Nephron progenitor cell (in vitro differentiated cells): Measurements from ENCODE around the gene CELF1.

Source experiments
- DNase-seq: peaks from one replicate; pipeline ENCODE4 v3.0.0; 2021
- H3K27ac Mint-ChIP-seq: 2 replicates; pipeline ENCODE4 v1.8.0; 2021; ENCODE audit warnings: mild to moderate bottlenecking, moderate library complexity, mixed read lengths
- H3K27me3 Mint-ChIP-seq: 2 replicates; pipeline ENCODE4 v1.8.0; 2021; ENCODE audit warnings: mild to moderate bottlenecking, low read depth, mixed read lengths; ENCODE audit not compliant: poor library complexity
- H3K36me3 Mint-ChIP-seq: 2 replicates; pipeline ENCODE4 v1.8.0; 2021; ENCODE audit warnings: low read depth, mixed read lengths
- H3K4me1 Mint-ChIP-seq: 2 replicates; pipeline ENCODE4 v1.8.0; 2021; ENCODE audit warnings: mixed read lengths
- H3K4me3 Mint-ChIP-seq: 2 replicates; pipeline ENCODE4 v1.8.0; 2021; ENCODE audit warnings: mild to moderate bottlenecking, moderate library complexity, mixed read lengths
- H3K9me3 Mint-ChIP-seq: 2 replicates; pipeline ENCODE4 v1.8.0; 2021; ENCODE audit warnings: mild to moderate bottlenecking, moderate library complexity, mixed read lengths
- TF ChIP-seq, protein P1 (sequence below): fragments of 200-600 bp; sonication (generic); IDR thresholded peaks from 2 replicates; pipeline ENCODE4 v1.5.0; 2021; ENCODE audit warnings: antibody characterized with exemption

The CELF1 gene

DNA sequence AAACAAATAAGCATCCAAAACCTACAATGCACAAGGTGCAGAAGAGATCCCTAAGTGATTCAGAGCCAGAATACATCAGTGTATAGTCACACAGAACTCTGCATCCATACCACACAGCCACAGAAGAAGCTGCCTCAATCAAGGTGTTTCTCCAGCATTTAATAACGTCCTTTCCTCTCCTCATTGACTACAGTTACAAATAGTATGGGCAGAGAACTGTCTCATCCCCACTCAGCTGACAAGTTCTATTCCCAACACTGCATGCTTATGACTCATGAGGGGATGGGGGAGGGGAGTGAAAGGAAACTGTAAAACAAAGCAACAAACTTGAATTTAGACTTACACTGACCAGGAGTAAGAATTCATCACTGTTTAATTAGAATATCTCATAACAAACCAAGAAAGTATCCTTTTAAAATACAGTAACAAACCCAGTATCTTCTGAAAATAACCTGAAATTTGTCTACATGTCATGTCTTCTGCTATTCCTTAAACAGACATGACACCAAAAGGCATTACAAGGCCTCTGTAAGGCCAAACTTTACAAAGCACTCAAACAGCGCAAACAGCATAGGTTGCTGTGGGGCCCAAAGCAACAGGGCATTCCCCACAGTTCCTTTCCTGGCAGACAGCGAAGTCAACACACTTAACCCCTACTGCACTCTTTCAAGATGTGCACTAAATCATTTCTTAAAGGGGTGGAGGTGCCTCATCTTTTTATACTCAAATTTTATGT, 29.3 kb downstream of the CELF1 start:
- H3K4me1 Mint-ChIP-seq = peaks cover 53% of the 10 kb centered on the region
- H3K9me3 Mint-ChIP-seq = no peaks in the 10 kb centered on the region
- H3K36me3 Mint-ChIP-seq = peaks cover 8% of the 10 kb centered on the region
- TF ChIP-seq, protein P1, sequence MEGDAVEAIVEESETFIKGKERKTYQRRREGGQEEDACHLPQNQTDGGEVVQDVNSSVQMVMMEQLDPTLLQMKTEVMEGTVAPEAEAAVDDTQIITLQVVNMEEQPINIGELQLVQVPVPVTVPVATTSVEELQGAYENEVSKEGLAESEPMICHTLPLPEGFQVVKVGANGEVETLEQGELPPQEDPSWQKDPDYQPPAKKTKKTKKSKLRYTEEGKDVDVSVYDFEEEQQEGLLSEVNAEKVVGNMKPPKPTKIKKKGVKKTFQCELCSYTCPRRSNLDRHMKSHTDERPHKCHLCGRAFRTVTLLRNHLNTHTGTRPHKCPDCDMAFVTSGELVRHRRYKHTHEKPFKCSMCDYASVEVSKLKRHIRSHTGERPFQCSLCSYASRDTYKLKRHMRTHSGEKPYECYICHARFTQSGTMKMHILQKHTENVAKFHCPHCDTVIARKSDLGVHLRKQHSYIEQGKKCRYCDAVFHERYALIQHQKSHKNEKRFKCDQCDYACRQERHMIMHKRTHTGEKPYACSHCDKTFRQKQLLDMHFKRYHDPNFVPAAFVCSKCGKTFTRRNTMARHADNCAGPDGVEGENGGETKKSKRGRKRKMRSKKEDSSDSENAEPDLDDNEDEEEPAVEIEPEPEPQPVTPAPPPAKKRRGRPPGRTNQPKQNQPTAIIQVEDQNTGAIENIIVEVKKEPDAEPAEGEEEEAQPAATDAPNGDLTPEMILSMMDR = no peak
- peak overlapping the region; percentile 89 for H3K27ac Mint-ChIP-seq
- DNase-seq = no peak
- no peaks in the 10 kb centered on the region for H3K27me3 Mint-ChIP-seq
- peak overlapping the region; percentile 26 for H3K4me3 Mint-ChIP-seq

DNA sequence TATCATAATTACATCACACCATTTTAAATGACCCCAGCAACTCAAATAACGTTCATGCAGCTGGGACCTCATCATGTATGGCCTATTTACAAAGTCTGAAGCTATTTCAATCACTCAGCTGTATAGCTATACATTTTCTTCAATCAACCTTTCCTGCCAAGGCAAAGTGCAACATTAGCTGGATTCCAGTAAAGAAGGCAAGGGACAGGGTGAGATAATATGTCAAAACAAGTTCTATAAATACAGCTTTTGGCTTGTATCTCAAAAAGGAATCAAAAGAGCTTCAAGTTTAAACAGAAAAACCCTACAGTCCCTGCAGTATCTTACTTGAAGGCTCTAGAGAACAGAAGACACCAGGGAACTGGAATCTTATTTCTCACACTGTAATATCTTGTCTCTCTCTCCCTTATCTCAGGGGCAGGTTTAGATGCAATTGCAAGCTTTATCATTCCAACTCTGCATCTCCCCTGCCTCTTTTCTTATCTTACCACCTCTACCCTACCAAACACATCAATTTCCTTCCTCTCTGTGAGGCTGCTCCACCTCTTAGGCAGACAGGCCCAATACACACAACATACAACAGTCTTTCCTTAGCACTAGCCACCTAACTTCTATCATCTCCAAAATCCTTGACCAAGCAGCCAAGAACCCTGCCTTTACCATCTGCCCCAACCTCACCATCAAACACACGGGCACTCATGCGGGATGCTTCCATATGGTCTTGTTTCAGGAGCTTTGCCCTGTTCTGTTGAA, 34.5 kb downstream of the CELF1 start:
- peaks cover 29% of the 10 kb centered on the region for H3K36me3 Mint-ChIP-seq
- TF ChIP-seq, protein P1 = no peak
- H3K9me3 Mint-ChIP-seq = no peaks in the 10 kb centered on the region
- H3K4me1 Mint-ChIP-seq = peaks cover 51% of the 10 kb centered on the region
- peak overlapping the region; percentile 85 for H3K27ac Mint-ChIP-seq
- H3K27me3 Mint-ChIP-seq = no peaks in the 10 kb centered on the region
- no peak overlapping the region for H3K4me3 Mint-ChIP-seq
- DNase-seq = no peak

GRCh38 chr11:47516984-47517853, 35.7 kb downstream of the CELF1 start:
- TF ChIP-seq, protein P1 = no peak
- H3K4me3 Mint-ChIP-seq = no peak overlapping the region
- DNase-seq = no peak
- H3K27ac Mint-ChIP-seq = peak overlapping the region; percentile 85
- no peaks in the 10 kb centered on the region for H3K9me3 Mint-ChIP-seq
- peaks cover 29% of the 10 kb centered on the region for H3K36me3 Mint-ChIP-seq
- H3K27me3 Mint-ChIP-seq = no peaks in the 10 kb centered on the region
- peaks cover 55% of the 10 kb centered on the region for H3K4me1 Mint-ChIP-seq

DNA sequence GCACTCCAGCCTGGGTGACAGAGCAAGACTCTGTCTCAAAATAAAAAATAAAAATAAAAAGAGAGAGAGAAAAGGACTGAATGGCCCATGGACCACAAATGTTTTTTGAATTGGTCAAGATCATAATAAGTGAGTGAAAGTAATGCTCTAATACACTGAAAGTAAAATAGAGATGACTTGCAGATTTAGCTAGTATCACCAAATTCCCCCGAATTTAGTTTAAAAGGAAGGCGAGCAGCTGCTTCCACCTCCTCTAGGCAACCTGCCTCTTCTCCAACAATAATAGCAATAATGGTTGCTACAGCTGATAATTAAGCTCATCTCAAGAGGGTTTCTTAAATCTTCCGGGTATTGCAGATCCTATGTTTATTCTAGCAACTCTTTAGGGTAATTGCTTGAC, 36.8 kb downstream of the CELF1 start:
- Mint-ChIP-seq H3K27ac (no peak overlapping the region), H3K36me3 (peaks cover 37% of the 10 kb centered on the region), H3K4me3 (no peak overlapping the region), H3K4me1 (peaks cover 65% of the 10 kb centered on the region), H3K9me3 (no peaks in the 10 kb centered on the region), H3K27me3 (no peaks in the 10 kb centered on the region)
- TF ChIP-seq, protein P1 = no peak
- DNase-seq = no peak

GRCh38 chr11:47514825-47515647, 37.9 kb downstream of the CELF1 start:
- TF ChIP-seq, protein P1 = no peak
- no peaks in the 10 kb centered on the region for H3K9me3 Mint-ChIP-seq
- H3K4me3 Mint-ChIP-seq = no peak overlapping the region
- no peaks in the 10 kb centered on the region for H3K27me3 Mint-ChIP-seq
- peak overlapping the region; percentile 81 for H3K27ac Mint-ChIP-seq
- peaks cover 63% of the 10 kb centered on the region for H3K4me1 Mint-ChIP-seq
- no peak for DNase-seq
- peaks cover 37% of the 10 kb centered on the region for H3K36me3 Mint-ChIP-seq
